Calu3 (cell line): Measurements from ENCODE around the gene RNASE1. TPM values are rescaled to one million over a fixed set of nuclear protein-coding genes. Genes with fewer than 3 reads are reported as not detected.

Experiments used
- BruUV-seq: library from RNA; stranded (reverse); fragments of 400-500 nt; replicated peaks from 2 replicates; lab custom pipeline; 2021; lab: Mats Ljungman, UMichigan
- CTCF ChIA-PET: fragments of 300-600 bp; sonication (Branson Sonifier 250); formaldehyde crosslinking; loops from one replicate; lab custom pipeline; 2022; ENCODE audit warnings: antibody characterized with exemption; lab: Charles Lee
- DNase-seq: peaks from one replicate; pipeline ENCODE4 v3.0.0; 2022
- H3K27ac Mint-ChIP-seq: one replicate; pipeline ENCODE4 v1.8.0; 2022; ENCODE audit warnings: mixed read lengths; ENCODE audit not compliant: unreplicated experiment
- H3K27me3 Mint-ChIP-seq: one replicate; pipeline ENCODE4 v1.8.0; 2022; ENCODE audit warnings: mixed read lengths; ENCODE audit not compliant: unreplicated experiment
- H3K36me3 Mint-ChIP-seq: one replicate; pipeline ENCODE4 v1.8.0; 2022; ENCODE audit warnings: mild to moderate bottlenecking, moderate library complexity, mixed read lengths; ENCODE audit not compliant: insufficient read depth, unreplicated experiment
- H3K4me1 Mint-ChIP-seq: one replicate; pipeline ENCODE4 v1.8.0; 2022; ENCODE audit warnings: mild to moderate bottlenecking, low read depth, mixed read lengths; ENCODE audit not compliant: unreplicated experiment
- H3K4me3 Mint-ChIP-seq: one replicate; pipeline ENCODE4 v1.8.0; 2022; ENCODE audit warnings: mild to moderate bottlenecking, low read depth, moderate library complexity, mixed read lengths; ENCODE audit not compliant: unreplicated experiment
- H3K9me3 Mint-ChIP-seq: one replicate; pipeline ENCODE4 v1.8.0; 2022; ENCODE audit warnings: low read depth, mixed read lengths; ENCODE audit not compliant: unreplicated experiment
- CTCF ChIP-seq: fragments of 200-600 bp; IDR thresholded peaks from one replicate; pipeline ENCODE4 v1.8.0; 2022; ENCODE audit warnings: antibody characterized with exemption; ENCODE audit not compliant: unreplicated experiment
- intact Hi-C: fragments of 100-400 bp; cut with micrococcal nuclease; formaldehyde crosslinking; loops from one replicate; pipeline ENCODE4 v1.10.0; 2022; ENCODE audit not compliant: unreplicated experiment
- total RNA-seq: library from RNA; stranded (reverse); gene quantifications from 2 replicates; pipeline ENCODE4 v1.2.3, GENCODE V29; 2022

Gene RNASE1
- total RNA-seq, 1 experiment from 2014 or later = 45.8 TPM

GRCh38 chr14:20755037-20755436, 47.6 kb downstream of the RNASE1 start:
- Mint-ChIP-seq H3K27me3 (no peaks in the 10 kb centered on the region), H3K4me3 (no peak overlapping the region), H3K36me3 (no peaks in the 10 kb centered on the region), H3K27ac (no peak overlapping the region), H3K9me3 (peaks cover 7% of the 10 kb centered on the region), H3K4me1 (peaks cover 8% of the 10 kb centered on the region)
- BruUV-seq = no TSS peak
- intact Hi-C loops = no loop called here
- DNase-seq = no peak
- CTCF ChIA-PET = interaction anchor here (0.8 kb wide), 1 partner anchor 10 kb away, joined by 3 read pairs; the partner anchor contains the start of gene EDDM3A
- TF ChIP-seq CTCF = no peak

- Mint-ChIP-seq H3K27me3 (no peaks in the 10 kb centered on the region), H3K27ac (no peak overlapping the region), H3K4me1 (peaks cover 8% of the 10 kb centered on the region), H3K9me3 (peaks cover 7% of the 10 kb centered on the region), H3K4me3 (no peak overlapping the region), H3K36me3 (no peaks in the 10 kb centered on the region)
- no TSS peak for BruUV-seq
- intact Hi-C loops = no loop called here
- DNase-seq = no peak
- no peak for TF ChIP-seq CTCF
- CTCF ChIA-PET = interaction anchor here (0.8 kb wide), 1 partner anchor 9 kb away, joined by 3 read pairs; the partner anchor contains the start of gene EDDM3A
Observed at GRCh38 chr14:20754308-20754707, 48.3 kb downstream of the RNASE1 start.

GRCh38 chr14:20751963-20752562, 50.6 kb downstream of the RNASE1 start:
- intact Hi-C loops = no loop called here
- H3K27ac Mint-ChIP-seq = no peak overlapping the region
- CTCF ChIA-PET = no interaction called here

More at GRCh38 chr14:20751963-20752562, 50.6 kb downstream of the RNASE1 start:
- no peaks in the 10 kb centered on the region for H3K27me3 Mint-ChIP-seq
- H3K4me1 Mint-ChIP-seq = peaks cover 16% of the 10 kb centered on the region
- TF ChIP-seq CTCF = no peak
- no peaks in the 10 kb centered on the region for H3K36me3 Mint-ChIP-seq
- H3K9me3 Mint-ChIP-seq = peaks cover 7% of the 10 kb centered on the region
- H3K4me3 Mint-ChIP-seq = no peak overlapping the region
- no peak for DNase-seq
- BruUV-seq = no TSS peak

Other genes starting within 250 kb of the RNASE1 start
- gene RNASE9, start 241.8 kb downstream of the RNASE1 start, total RNA-seq = not detected in 2 replicates
- not detected in 2 replicates for gene RNASE11, start 214.8 kb downstream of the RNASE1 start, total RNA-seq
- gene RNASE12, start 211.5 kb downstream of the RNASE1 start, total RNA-seq = not detected in 2 replicates
- gene OR6S1, start 161.2 kb downstream of the RNASE1 start, total RNA-seq = not detected in 2 replicates
- gene RNASE4, start 118.3 kb downstream of the RNASE1 start, total RNA-seq = 5.3 and 7.3 TPM in 2 replicates
- 4.0 and 4.4 TPM in 2 replicates for gene ANG, start 114.1 kb downstream of the RNASE1 start, total RNA-seq
- not detected in 2 replicates for gene EDDM3A, start 57.0 kb downstream of the RNASE1 start, total RNA-seq
- gene EDDM3B, start 34.4 kb downstream of the RNASE1 start, total RNA-seq = not detected in 2 replicates
- gene RNASE6, start 21.6 kb downstream of the RNASE1 start, total RNA-seq = not detected in 2 replicates
- not detected in 2 replicates for gene RNASE3, start 88.5 kb upstream of the RNASE1 start, total RNA-seq
- gene RNASE2, start 152.6 kb upstream of the RNASE1 start, total RNA-seq = not detected in 2 replicates
- 73.2 and 76.7 TPM in 2 replicates for gene METTL17, start 187.1 kb upstream of the RNASE1 start, total RNA-seq
- gene SLC39A2, start 196.4 kb upstream of the RNASE1 start, total RNA-seq = not detected in 2 replicates
- 10.8 and 16.0 TPM in 2 replicates for gene NDRG2, start 222.2 kb upstream of the RNASE1 start, total RNA-seq
- not detected in 2 replicates for gene TPPP2, start 227.4 kb upstream of the RNASE1 start, total RNA-seq
- gene RNASE13, start 232.0 kb upstream of the RNASE1 start, total RNA-seq = not detected in 2 replicates
- not detected in 2 replicates for gene RNASE7, start 239.5 kb upstream of the RNASE1 start, total RNA-seq